ENCODE measurements around the gene INCA1. TPM values are rescaled to one million over a fixed set of nuclear protein-coding genes. Genes with fewer than 3 reads are reported as not detected.
A peak's percentile ranks its signal among the peaks of the same experiment; 100 is the strongest.

The INCA1 gene
- total RNA-seq, 1 experiment from 2014 or later: 1.3 TPM

DNA sequence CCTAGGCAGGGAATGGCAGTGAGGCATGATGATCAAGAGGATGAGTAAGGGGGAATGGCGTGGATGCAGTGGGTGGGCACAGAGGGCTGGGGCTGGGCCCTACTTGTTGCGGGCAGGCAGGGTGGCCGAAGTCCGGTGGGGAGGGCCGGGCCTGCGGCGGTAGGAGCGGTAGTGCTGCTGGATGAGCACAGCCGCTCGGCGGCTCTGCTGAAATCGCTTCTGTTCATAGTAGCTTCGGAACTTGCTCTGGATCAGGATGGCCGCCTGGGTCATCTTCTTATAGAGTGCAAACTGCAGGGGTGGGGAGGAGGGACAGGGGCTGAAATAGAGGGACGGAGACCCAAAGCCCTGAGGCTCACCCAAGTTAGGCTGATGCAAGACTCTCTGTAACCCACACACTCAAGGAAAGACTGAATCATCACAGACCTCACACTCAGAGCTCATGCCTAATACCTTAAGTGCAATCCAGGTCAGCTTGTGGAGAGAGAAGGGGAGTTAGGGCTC is 28.2 kb downstream of the INCA1 start:
- Histone ChIP-seq H3T11ph (ENCODE audit: low read length) (no peak overlapping the region), H2AFZ (ENCODE audit: low read length) (no peak overlapping the region), H2BK20ac (ENCODE audit: low read depth, low read length, poor library complexity, severe bottlenecking) (no peak overlapping the region), H2AK5ac (ENCODE audit: insufficient read length, low read length) (no peak overlapping the region), H3K56ac (ENCODE audit: insufficient read length, low read depth, low read length) (no peak overlapping the region), H3K4ac (ENCODE audit: low read depth, low read length) (no peak overlapping the region), H3K9ac (ENCODE audit: extremely low read depth, insufficient read length, low read length) (peak overlapping the region; percentile 69), H3K79me2 (ENCODE audit: insufficient read depth, low read length) (peaks cover 2% of the 10 kb centered on the region; the same call in 1 of the 2 replicates), H2BK120ac (ENCODE audit: low read depth, low read length, poor library complexity, severe bottlenecking) (no peak overlapping the region), H3K4me2 (ENCODE audit: insufficient read depth, insufficient read length, low read length) (peak overlapping the region; percentile 77), H3K79me1 (ENCODE audit: insufficient read depth, low read depth, low read length, poor library complexity, severe bottlenecking) (peaks cover 2% of the 10 kb centered on the region), H3K27me3 (ENCODE audit: insufficient read depth, low read length) (no peaks in the 10 kb centered on the region; the same call in 1 of the 2 replicates), H4K20me1 (ENCODE audit: control insufficient read depth, insufficient read depth, insufficient read length) (no peaks in the 10 kb centered on the region), H3K27ac (ENCODE audit: insufficient read length, low read depth, low read length) (no peak overlapping the region), H3K14ac (ENCODE audit: insufficient read depth, low read length) (peak overlapping the region; percentile 94; the same call in 1 of the 2 replicates), H3K23ac (ENCODE audit: insufficient read length, low read depth, low read length) (no peak overlapping the region), H3K18ac (ENCODE audit: insufficient read length, low read depth, low read length) (peak overlapping the region; percentile 46), H4K8ac (replicated peaks; ENCODE audit: insufficient read length, low read depth, low read length) (no peak overlapping the region), H2BK15ac (ENCODE audit: low read depth, low read length) (no peak overlapping the region), H2BK12ac (ENCODE audit: insufficient read length, low read depth, low read length) (no peak overlapping the region), H4K91ac (ENCODE audit: insufficient read length, low read depth, low read length) (no peak overlapping the region), H4K5ac (ENCODE audit: insufficient read length, low read depth, low read length) (no peak overlapping the region), H3K9me3 (ENCODE audit: control insufficient read depth, low read depth, low read length) (no peaks in the 10 kb centered on the region), H3K4me1 (ENCODE audit: insufficient read depth, low read length) (peaks cover 10% of the 10 kb centered on the region; the same call in 1 of the 2 replicates), H2BK5ac (ENCODE audit: insufficient read length, low read length) (no peak overlapping the region), H3K23me2 (ENCODE audit: insufficient read length, low read depth, low read length, poor library complexity, severe bottlenecking) (peaks cover 23% of the 10 kb centered on the region)
- Mint-ChIP-seq H3K9me3 (peaks cover 5 to 21% of the 10 kb centered on the region in 2 experiments; a peak in 4 of 5 replicates), H3K36me3 (ENCODE audit: insufficient read depth in 1 of 3, low read depth in 3 of 3) (peaks cover 32 to 47% (median 47%) of the 10 kb centered on the region in 3 experiments), H3K27me3 (ENCODE audit: low read depth) (peaks cover 14% of the 10 kb centered on the region), H3K27ac (peak overlapping the region in 1 of 3 experiments; percentile 56; a peak in 5 of 7 replicates), H3K4me1 (peaks cover 36 to 38% of the 10 kb centered on the region in 2 experiments), H3K4me3 (no peak overlapping the region)
- TF ChIP-seq, protein P1, sequence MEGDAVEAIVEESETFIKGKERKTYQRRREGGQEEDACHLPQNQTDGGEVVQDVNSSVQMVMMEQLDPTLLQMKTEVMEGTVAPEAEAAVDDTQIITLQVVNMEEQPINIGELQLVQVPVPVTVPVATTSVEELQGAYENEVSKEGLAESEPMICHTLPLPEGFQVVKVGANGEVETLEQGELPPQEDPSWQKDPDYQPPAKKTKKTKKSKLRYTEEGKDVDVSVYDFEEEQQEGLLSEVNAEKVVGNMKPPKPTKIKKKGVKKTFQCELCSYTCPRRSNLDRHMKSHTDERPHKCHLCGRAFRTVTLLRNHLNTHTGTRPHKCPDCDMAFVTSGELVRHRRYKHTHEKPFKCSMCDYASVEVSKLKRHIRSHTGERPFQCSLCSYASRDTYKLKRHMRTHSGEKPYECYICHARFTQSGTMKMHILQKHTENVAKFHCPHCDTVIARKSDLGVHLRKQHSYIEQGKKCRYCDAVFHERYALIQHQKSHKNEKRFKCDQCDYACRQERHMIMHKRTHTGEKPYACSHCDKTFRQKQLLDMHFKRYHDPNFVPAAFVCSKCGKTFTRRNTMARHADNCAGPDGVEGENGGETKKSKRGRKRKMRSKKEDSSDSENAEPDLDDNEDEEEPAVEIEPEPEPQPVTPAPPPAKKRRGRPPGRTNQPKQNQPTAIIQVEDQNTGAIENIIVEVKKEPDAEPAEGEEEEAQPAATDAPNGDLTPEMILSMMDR (conservative IDR thresholded peaks at IDR 0.05): no peak
- WGBS (ENCODE audit: extremely low coverage, insufficient read length, low lambda C conversion rate): no CpG with 5 or more reads among the region's 15 CpGs
- DNase-seq: no peak

Measured in H9 (cell line).